HCT116 (cell line): ENCODE measurements around the gene GTF2H1. TPM values are rescaled to one million over a fixed set of nuclear protein-coding genes. Genes with fewer than 3 reads are reported as not detected.
"Not testable (repeated sequence)": the region's sequence is repeated elsewhere in the genome, so short reads cannot be mapped to it uniquely, and the experiment has no call there.

ENCODE experiments used
- ATAC-seq: fragments of 200-7000 bp; cut with Tn5 transposase; 2 replicates; pipeline ENCODE4 v1.9.1; 2020; ENCODE audit warnings: mild to moderate bottlenecking, moderate library complexity
- BruUV-seq: library from RNA; stranded (reverse); fragments of 400-500 nt; replicated peaks from 2 replicates; lab custom pipeline; 2021; lab: Mats Ljungman, UMichigan
- CTCF ChIA-PET: fragments of 300-600 bp; sonication (Branson Sonifier 250); formaldehyde crosslinking; loops from one replicate; lab custom pipeline; 2021; ENCODE audit warnings: antibody characterized with exemption; lab: Charles Lee
- POLR2A ChIA-PET: fragments of 300-600, 350-600 bp; sonication (Branson Sonifier 250); formaldehyde crosslinking; loops from one replicate; lab custom pipeline; 2021; ENCODE audit warnings: antibody characterized with exemption; lab: Charles Lee
- RAD21 ChIA-PET, 2 experiments: fragments of 300-600 bp; sonication (Branson Sonifier 250); formaldehyde crosslinking; loops; one replicate each; lab custom pipeline; 2023; ENCODE audit warnings: low total read pairs in 2 of 2; ENCODE audit not compliant: uncharacterized antibody in 2 of 2, unreplicated experiment in 2 of 2, low non-redundant PET in 1 of 2; lab: Charles Lee
- DNase-seq: peaks from one replicate; pipeline ENCODE4 v3.0.0-alpha.2; 2010; ENCODE audit warnings: low read depth, low spot score
- H2AFZ ChIP-seq: fragments of 200-600 bp; shearing (Covaris generic), sonication (generic); 2 replicates; pipeline ENCODE4 v1.6.1; 2017; ENCODE audit warnings: low read depth, mixed run types, mixed read lengths, antibody characterized with exemption, low read length; ENCODE audit not compliant: poor library complexity, severe bottlenecking
- H3K27ac ChIP-seq: 2 replicates; pipeline ENCODE4 v1.5.1; 2012; ENCODE audit warnings: low read depth, low read length
- H3K27me3 ChIP-seq: fragments of 200-600 bp; sonication (generic); 2 replicates; pipeline ENCODE4 v1.6.1; 2016; ENCODE audit warnings: mixed run types, low read length, mixed read lengths; ENCODE audit not compliant: insufficient read depth
- H3K36me3 ChIP-seq, 2 experiments: fragments of 200-500 bp in 1 of 2; fragments of 200-600 bp in 1 of 2; sonication (Bioruptor generic) in 1 of 2; sonication (generic) in 1 of 2; 2 replicates each; pipeline versions ENCODE4 v1.5.1 to v1.6.1; 2014 to 2016; ENCODE audit warnings: low read length in 2 of 2, inconsistent platforms in 1 of 2, mixed read lengths in 1 of 2, mixed run types in 1 of 2; ENCODE audit not compliant: insufficient read depth in 2 of 2, control insufficient read depth in 1 of 2
- H3K4me1 ChIP-seq, 2 experiments: fragments of 200-600 bp in 1 of 2; sonication (generic) in 1 of 2; 2 replicates each; pipeline versions ENCODE4 v1.5.1 to v1.6.1; 2012 to 2017; ENCODE audit warnings: low read length in 2 of 2, inconsistent platforms in 1 of 2, mild to moderate bottlenecking in 1 of 2, mixed read lengths in 1 of 2, mixed run types in 1 of 2, moderate library complexity in 1 of 2; ENCODE audit not compliant: insufficient read depth in 2 of 2, control insufficient read depth in 1 of 2
- H3K4me2 ChIP-seq: fragments of 200-600 bp; sonication (generic); 2 replicates; pipeline ENCODE4 v1.6.1; 2017; ENCODE audit warnings: mixed run types, low read length, mixed read lengths
- H3K4me3 ChIP-seq, 2 experiments: fragments of 200-600 bp in 1 of 2; sonication (generic) in 1 of 2; replicated peaks in 1 of 2; 2 replicates each; pipeline ENCODE4 v1.5.1; 2011 to 2016; ENCODE audit warnings: low read length in 2 of 2, control low read depth in 1 of 2, low read depth in 1 of 2, mild to moderate bottlenecking in 1 of 2, mixed read lengths in 1 of 2, mixed run types in 1 of 2
- H3K79me2 ChIP-seq: fragments of 200-600 bp; sonication (generic); 2 replicates; pipeline ENCODE4 v1.6.1; 2017; ENCODE audit warnings: mild to moderate bottlenecking, mixed run types, low read length, moderate library complexity, mixed read lengths; ENCODE audit not compliant: insufficient read depth
- H3K9ac ChIP-seq: fragments of 200-600 bp; sonication (generic); 2 replicates; pipeline ENCODE4 v1.6.1; 2016; ENCODE audit warnings: low read length, mixed read lengths
- H3K9me2 ChIP-seq: fragments of 200-600 bp; sonication (generic), shearing (Covaris generic); 2 replicates; pipeline ENCODE4 v1.6.1; 2017; ENCODE audit warnings: mixed run types, mild to moderate bottlenecking, moderate library complexity; ENCODE audit not compliant: insufficient read depth
- H3K9me3 ChIP-seq, 2 experiments: fragments of 200-500 bp in 1 of 2; fragments of 200-600 bp in 1 of 2; sonication (Bioruptor generic) in 1 of 2; sonication (generic) in 1 of 2; 2 replicates each; pipeline ENCODE4 v1.6.1; 2014 to 2017; ENCODE audit warnings: low read length in 2 of 2, mixed read lengths in 2 of 2, inconsistent platforms in 1 of 2, low read depth in 1 of 2, mild to moderate bottlenecking in 1 of 2, mixed run types in 1 of 2, moderate library complexity in 1 of 2; ENCODE audit not compliant: control insufficient read depth in 1 of 2, insufficient read depth in 1 of 2
- H4K20me1 ChIP-seq: fragments of 200-600 bp; sonication (generic), shearing (Covaris generic); 2 replicates; pipeline ENCODE4 v1.6.1; 2017; ENCODE audit warnings: mixed run types, mild to moderate bottlenecking, moderate library complexity; ENCODE audit not compliant: insufficient read depth
- EZH2 ChIP-seq: fragments of 200-600 bp; sonication (generic); IDR thresholded peaks from 2 replicates; pipeline ENCODE4 v1.6.1; 2017; ENCODE audit warnings: antibody characterized with exemption, mixed run types
- EZH2phosphoT487 ChIP-seq: fragments of 200-600 bp; IDR thresholded peaks from 2 replicates; pipeline ENCODE4 v1.6.1; 2018; ENCODE audit warnings: antibody characterized with exemption, borderline replicate concordance
- MAX ChIP-seq: IDR thresholded peaks from 2 replicates; pipeline ENCODE4 v1.6.1; 2012
- POLR2A ChIP-seq: IDR thresholded peaks from 2 replicates; pipeline ENCODE4 v1.7.0; 2011; ENCODE audit warnings: borderline replicate concordance; ENCODE audit not compliant: insufficient read depth, insufficient read length; ENCODE audit errors: extremely low read depth
- POLR2AphosphoS5 ChIP-seq: IDR thresholded peaks from 2 replicates; pipeline ENCODE4 v1.6.1; 2011; ENCODE audit warnings: mild to moderate bottlenecking, low read depth, low read length, moderate library complexity
- SIN3A ChIP-seq: IDR thresholded peaks from 2 replicates; pipeline ENCODE4 v1.6.1; 2012; ENCODE audit warnings: low read depth
- SRF ChIP-seq: IDR thresholded peaks from 2 replicates; pipeline ENCODE4 v1.6.1; 2012; ENCODE audit warnings: low read depth
- TCF7L2 ChIP-seq: IDR thresholded peaks from 2 replicates; pipeline ENCODE4 v1.7.0; 2011; ENCODE audit warnings: borderline replicate concordance, inconsistent platforms; ENCODE audit not compliant: insufficient read depth, insufficient read length; ENCODE audit errors: extremely low read depth
- ZFX ChIP-seq: fragments of 450-650 bp; IDR thresholded peaks from 2 replicates; pipeline ENCODE4 v1.6.1; 2017
- ZNF274 ChIP-seq: fragments of 200-500 bp; sonication (Bioruptor generic); IDR thresholded peaks from 2 replicates; pipeline ENCODE4 v1.6.1; 2014; ENCODE audit warnings: mild to moderate bottlenecking, low read depth, low read length, inconsistent platforms
- intact Hi-C: fragments of 100-400 bp; cut with micrococcal nuclease; formaldehyde crosslinking; loops from 2 replicates; pipeline ENCODE4 v1.10.0; 2022
- total RNA-seq: library from RNA; stranded (reverse); gene quantifications from one replicate; pipeline ENCODE4 v1.2.1, GENCODE V29; 2021; ENCODE audit not compliant: unreplicated experiment

Gene GTF2H1
- total RNA-seq, 1 experiment from 2014 or later, result 37.3 TPM

- Histone ChIP-seq H3K4me3 (peak overlapping the region; percentile 60 to 82), H3K27me3 (no peaks in the 10 kb centered on the region), H2AFZ (no peak overlapping the region), H3K79me2 (peaks cover 87% of the 10 kb centered on the region), H3K9ac (peak overlapping the region; percentile 85), H3K4me2 (peak overlapping the region; percentile 86), H3K27ac (peak overlapping the region; percentile 69), H3K9me2 (no peaks in the 10 kb centered on the region), H3K36me3 (peaks cover 5 to 7% of the 10 kb centered on the region in 2 experiments; a peak in 1 of 4 replicates), H4K20me1 (no peaks in the 10 kb centered on the region), H3K9me3 (no peaks in the 10 kb centered on the region), H3K4me1 (peaks cover 9 to 21% of the 10 kb centered on the region in 2 experiments; a peak in 3 of 4 replicates)
- intact Hi-C loops, result loop anchor here (10.0 kb wide), 1 partner anchor 203 kb away; the partner anchor contains the start of gene TSG101
- peak; percentile 21 for ATAC-seq
- DNase-seq, result no peak
- ChIA-PET CTCF (no interaction called here), RAD21 (no interaction called here), POLR2A (interaction anchor here (1.0 to 3.8 kb wide), 6 partner anchors 9 to 74 kb away, joined by 3 to 12 read pairs (median 4); partner anchors contain the start of gene LDHA)
- no peak for TF ChIP-seq SIN3A
- no peak for TF ChIP-seq EZH2phosphoT487
- no peak for TF ChIP-seq MAX
- no peak for TF ChIP-seq TCF7L2
- no peak for TF ChIP-seq SRF
- TF ChIP-seq EZH2, result no peak
- TF ChIP-seq POLR2A, result no peak
- TF ChIP-seq ZNF274, result no peak
- TSS peak; percentile 73 for BruUV-seq
Measured at GRCh38 chr11:18321578-18321968, 794 bp upstream of the GTF2H1 start.

GRCh38 chr11:18322818-18323570, 627 bp downstream of the GTF2H1 start:
- H3K27ac ChIP-seq, result no peak overlapping the region
- TF ChIP-seq ZFX, result no peak
- no peak for TF ChIP-seq POLR2AphosphoS5
- no peak for TF ChIP-seq POLR2A
- no peak for TF ChIP-seq EZH2phosphoT487
- intact Hi-C loops, result loop anchor here (2.0 to 10.0 kb wide), 2 partner anchors 72 to 202 kb away; partner anchors contain the start of genes LDHA and TSG101
- DNase-seq (no peak), ATAC-seq (no peak)
- CTCF ChIA-PET, result no interaction called here
- POLR2A ChIA-PET, result interaction anchor here (1.3 to 3.8 kb wide), 2 partner anchors 49 to 73 kb away, joined by 3 to 12 read pairs; no protein-coding TSS in a partner anchor
- BruUV-seq, result TSS peak; percentile 54
- H3K79me2 ChIP-seq, result peaks cover 93% of the 10 kb centered on the region
- H4K20me1 ChIP-seq, result no peaks in the 10 kb centered on the region
- peaks cover 6 to 7% of the 10 kb centered on the region in 2 experiments; a peak in 1 of 4 replicates for H3K36me3 ChIP-seq
- H3K4me3 ChIP-seq, result peak overlapping the region; percentile 60 to 82
- no peaks in the 10 kb centered on the region for H3K9me3 ChIP-seq
- H3K4me2 ChIP-seq, result peak overlapping the region; percentile 86
- RAD21 ChIA-PET, result no interaction called here
- peaks cover 9 to 21% of the 10 kb centered on the region in 2 experiments; a peak in 3 of 4 replicates for H3K4me1 ChIP-seq
- H3K9ac ChIP-seq, result peak overlapping the region; percentile 85
- H2AFZ ChIP-seq, result no peak overlapping the region
- H3K9me2 ChIP-seq, result no peaks in the 10 kb centered on the region
- no peaks in the 10 kb centered on the region for H3K27me3 ChIP-seq

DNA sequence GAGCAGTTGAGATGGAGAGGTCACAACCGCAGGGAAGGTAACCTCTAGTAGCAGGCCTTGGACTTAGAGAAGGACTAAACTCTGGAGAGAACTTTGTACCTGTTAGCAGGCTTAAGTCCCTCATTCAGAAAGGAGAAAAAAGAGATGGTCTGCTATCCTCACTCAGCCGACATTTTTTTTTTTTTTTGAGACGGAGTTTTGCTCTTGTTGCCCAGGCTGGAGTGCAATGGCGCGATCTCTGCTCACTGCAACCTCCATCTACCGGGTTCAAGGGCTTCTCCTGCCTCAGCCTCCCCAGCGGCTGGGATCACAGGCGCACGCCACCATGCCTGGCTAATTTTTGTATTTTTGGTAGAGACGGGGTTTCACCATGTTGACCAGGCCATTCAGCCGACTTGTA, 1.5 kb downstream of the GTF2H1 start:
- CTCF ChIA-PET, H3K9me3 ChIP-seq, ATAC-seq, RAD21 ChIA-PET, H3K36me3 ChIP-seq, H3K9me2 ChIP-seq, H2AFZ ChIP-seq, H3K9ac ChIP-seq, POLR2A ChIA-PET, H3K27ac ChIP-seq, BruUV-seq, DNase-seq, H3K27me3 ChIP-seq, H4K20me1 ChIP-seq: not testable (repeated sequence)
- intact Hi-C loops, result loop anchor here (2.0 to 10.0 kb wide), 2 partner anchors 71 to 201 kb away; partner anchors contain the start of genes LDHA and TSG101
- Histone ChIP-seq H3K4me1 (peaks cover 9 to 24% of the 10 kb centered on the region in 2 experiments; a peak in 3 of 4 replicates), H3K4me3 (peak overlapping the region in 1 of 2 experiments; percentile 82; a peak in 1 of 4 replicates), H3K79me2 (peaks cover 90% of the 10 kb centered on the region), H3K4me2 (peak overlapping the region; percentile 86)
